ENCODE data around the gene ERN2. TPM values are rescaled to one million over a fixed set of nuclear protein-coding genes. Genes with fewer than 3 reads are reported as not detected.

Gene ERN2
- total and polyA plus RNA-seq, 2 experiments from 2014 or later, result 0.46 to 0.97 TPM

- Histone ChIP-seq H2AFZ (peak overlapping the region; percentile 58), H4K20me1 (ENCODE audit: insufficient read depth, poor library complexity, severe bottlenecking) (no peaks in the 10 kb centered on the region), H3K36me3 (replicated peaks; ENCODE audit: insufficient read depth, low read depth) (no peaks in the 10 kb centered on the region), H3K9me3 (ENCODE audit: low read depth) (no peaks in the 10 kb centered on the region), H3K79me2 (peaks cover 31% of the 10 kb centered on the region), H3K27ac (no peak overlapping the region), H3K27me3 (no peaks in the 10 kb centered on the region), H3K4me3 (peak overlapping the region; percentile 74), H3K4me1 (ENCODE audit: insufficient read depth) (peaks cover 6% of the 10 kb centered on the region), H3K4me2 (peak overlapping the region; percentile 98), H3K9me2 (replicated peaks; ENCODE audit: insufficient read depth) (no peaks in the 10 kb centered on the region)
- peak; percentile 64 for DNase-seq (ENCODE audit: low spot score)
- no peak for TF ChIP-seq EZH2phosphoT487 (IDR thresholded peaks at IDR 0.05; ENCODE audit: low read depth, severe bottlenecking, unreplicated experiment)
- no peak for TF ChIP-seq EZH2 (IDR thresholded peaks at IDR 0.05; ENCODE audit: borderline replicate concordance)
- no peak for TF ChIP-seq CTCF (IDR thresholded peaks at IDR 0.05; ENCODE audit: poor library complexity)
- 3% methylated on average over 22 of the region's 24 CpGs for WGBS (ENCODE audit: low lambda C conversion rate, missing lambda C conversion rate)
Measured at GRCh38 chr16:23679274-23679985, 33.6 kb downstream of the ERN2 start.

- H2AFZ ChIP-seq, result peak within 1 kb of the TSS; percentile 58
- H3K36me3 ChIP-seq (replicated peaks; ENCODE audit: insufficient read depth, low read depth), result no peaks in the 10 kb centered on the region
- no peak for TF ChIP-seq EZH2phosphoT487 (IDR thresholded peaks at IDR 0.05; ENCODE audit: low read depth, severe bottlenecking, unreplicated experiment)
- no peak for TF ChIP-seq EZH2 (IDR thresholded peaks at IDR 0.05; ENCODE audit: borderline replicate concordance)
- peak; percentile 49 for TF ChIP-seq CTCF (IDR thresholded peaks at IDR 0.05; ENCODE audit: poor library complexity)
- H3K9me3 ChIP-seq (ENCODE audit: low read depth), result no peaks in the 10 kb centered on the region
- WGBS (ENCODE audit: low lambda C conversion rate, missing lambda C conversion rate), result 1% methylated on average over 75 of the region's 75 CpGs
- DNase-seq (ENCODE audit: low spot score), result peak; percentile 92
- no peaks in the 10 kb centered on the region for H3K9me2 ChIP-seq (replicated peaks; ENCODE audit: insufficient read depth)
- H3K4me1 ChIP-seq (ENCODE audit: insufficient read depth), result peaks cover 6% of the 10 kb centered on the region
- H4K20me1 ChIP-seq (ENCODE audit: insufficient read depth, poor library complexity, severe bottlenecking), result no peaks in the 10 kb centered on the region
- H3K4me2 ChIP-seq, result peak within 1 kb of the TSS; percentile 98
- H3K79me2 ChIP-seq, result peaks cover 31% of the 10 kb centered on the region
- H3K27ac ChIP-seq, result peak within 1 kb of the TSS; percentile 26
- H3K4me3 ChIP-seq, result peak within 1 kb of the TSS; percentile 74
- H3K27me3 ChIP-seq, result no peaks in the 10 kb centered on the region
Measured at GRCh38 chr16:23678430-23679273, 34.4 kb downstream of the ERN2 start, which contains the start of gene PLK1. Gene PLK1, plus strand, starts transcription at chr16:23678889. Its CDS starts 44 bp downstream, at chr16:23678933.

GRCh38 chr16:23676924-23677480 lies 36.0 kb downstream of the ERN2 start:
- H3K36me3 ChIP-seq (replicated peaks; ENCODE audit: insufficient read depth, low read depth), result no peaks in the 10 kb centered on the region
- no peak overlapping the region for H3K4me3 ChIP-seq
- no peaks in the 10 kb centered on the region for H3K27me3 ChIP-seq
- DNase-seq (ENCODE audit: low spot score), result peak; percentile 34
- H3K4me2 ChIP-seq, result no peak overlapping the region
- H3K79me2 ChIP-seq, result peaks cover 30% of the 10 kb centered on the region
- no peak overlapping the region for H2AFZ ChIP-seq
- no peaks in the 10 kb centered on the region for H4K20me1 ChIP-seq (ENCODE audit: insufficient read depth, poor library complexity, severe bottlenecking)
- H3K9me2 ChIP-seq (replicated peaks; ENCODE audit: insufficient read depth), result no peaks in the 10 kb centered on the region
- WGBS (ENCODE audit: low lambda C conversion rate, missing lambda C conversion rate), result 88% methylated on average over 2 of the region's 2 CpGs
- peaks cover 6% of the 10 kb centered on the region for H3K4me1 ChIP-seq (ENCODE audit: insufficient read depth)
- TF ChIP-seq CTCF (IDR thresholded peaks at IDR 0.05; ENCODE audit: poor library complexity) (no peak), EZH2phosphoT487 (IDR thresholded peaks at IDR 0.05; ENCODE audit: low read depth, severe bottlenecking, unreplicated experiment) (no peak), EZH2 (IDR thresholded peaks at IDR 0.05; ENCODE audit: borderline replicate concordance) (no peak)
- no peak overlapping the region for H3K27ac ChIP-seq
- H3K9me3 ChIP-seq (ENCODE audit: low read depth), result no peaks in the 10 kb centered on the region

All from hepatocyte (in vitro differentiated cells).